GM12878 (cell line): ENCODE measurements around the gene PRRT4. TPM values are rescaled to one million over a fixed set of nuclear protein-coding genes. Genes with fewer than 3 reads are reported as not detected.
A peak's percentile ranks its signal among the peaks of the same experiment; 100 is the strongest.

Source experiments
- polyA plus RNA-seq, 11 experiments: library from polyadenylated mRNA; depleted of rRNA in 4 of 11; unstranded in 6 of 11; stranded (reverse) in 5 of 11; fragments of >200 nt; fragmentation: Nextera tagmentation in 4 of 11; fragmentation: Illumina TruSeq in 1 of 11; extraction: Ambion mirVana in 4 of 11; extraction: Trizol in 1 of 11; gene quantifications; 1 replicate in 1 of 11; 2 replicates in 10 of 11; pipeline versions ENCODE4 v1.2.1 to v1.2.3, GENCODE V29; 2011 to 2016; ENCODE audit warnings: inconsistent platforms in 2 of 11, missing spikeins in 2 of 11, low read depth in 1 of 11
- total RNA-seq, 4 experiments: library from RNA; depleted of rRNA in 3 of 4; stranded (reverse); fragments of >200 nt in 3 of 4; fragmentation: Illumina TruSeq in 1 of 4; extraction: Trizol in 1 of 4; gene quantifications; 2 replicates each; pipeline versions ENCODE4 v1.2.1 to v1.2.3, GENCODE V29; 2013 to 2021
- TF ChIP-seq, protein P1 (sequence below): IDR thresholded peaks from 2 replicates; pipeline ENCODE4 v1.6.1; 2012; ENCODE audit warnings: improper control_type of control experiment, low read depth, low read length; ENCODE audit not compliant: insufficient replicate concordance
- TF ChIP-seq, protein P2 (sequence below), 3 experiments: IDR thresholded peaks in 2 of 3; conservative IDR thresholded peaks in 1 of 3; 2 replicates each; pipeline ENCODE4 v1.5.1; 2011; ENCODE audit warnings: low read depth in 3 of 3, low read length in 3 of 3, mild to moderate bottlenecking in 3 of 3, control low read depth in 2 of 3, moderate library complexity in 2 of 3, inconsistent platforms in 1 of 3, mixed read lengths in 1 of 3; ENCODE audit not compliant: control insufficient read depth in 2 of 3, insufficient read depth in 1 of 3; ENCODE audit errors: extremely low read depth in 1 of 3

Gene PRRT4
- total and polyA plus RNA-seq, 10 of the 15 experiments (the other 5 are each of a cell fraction or from before 2014, with no cell fraction given) = not detected

DNA sequence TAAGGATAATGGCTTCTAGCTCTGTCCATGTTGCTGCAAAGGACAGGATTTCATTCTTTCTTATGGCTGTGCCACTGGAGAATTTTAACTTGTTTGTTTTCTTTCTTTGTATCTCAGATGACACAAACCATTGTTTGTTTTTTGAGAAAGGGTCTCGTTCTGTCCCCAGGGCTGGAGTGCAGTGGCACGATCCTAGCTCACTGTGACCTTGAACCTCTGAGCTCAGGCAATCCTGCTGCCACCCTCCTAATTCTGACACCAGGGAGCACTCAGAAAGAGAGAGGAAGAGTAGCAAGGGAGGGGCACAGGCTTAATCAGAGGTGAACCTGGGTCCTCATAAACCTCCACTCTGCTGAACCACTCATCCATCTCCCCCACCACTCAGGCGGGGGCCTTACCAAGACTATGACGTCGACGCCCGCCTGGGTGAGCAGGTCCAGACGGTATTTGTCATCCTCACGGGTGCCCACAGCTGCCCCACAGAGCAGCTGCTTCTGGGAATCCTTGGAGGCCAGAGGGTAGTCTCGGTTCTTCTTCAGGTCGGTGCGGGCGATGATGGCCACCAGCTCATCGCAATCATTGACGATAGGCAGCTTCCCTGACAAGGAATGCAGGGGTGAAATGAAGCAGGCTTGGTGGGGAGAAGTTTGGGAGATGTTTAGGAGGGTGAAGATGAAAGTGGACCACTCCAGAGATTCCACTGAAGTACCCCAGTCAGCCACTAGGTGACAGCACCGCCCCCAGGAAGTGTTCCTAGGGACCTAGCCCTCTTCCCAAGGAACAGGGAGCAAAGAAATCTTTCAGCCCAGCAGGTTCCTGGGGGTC, 36.7 kb upstream of the PRRT4 start (continued):
- TF ChIP-seq, protein P1, sequence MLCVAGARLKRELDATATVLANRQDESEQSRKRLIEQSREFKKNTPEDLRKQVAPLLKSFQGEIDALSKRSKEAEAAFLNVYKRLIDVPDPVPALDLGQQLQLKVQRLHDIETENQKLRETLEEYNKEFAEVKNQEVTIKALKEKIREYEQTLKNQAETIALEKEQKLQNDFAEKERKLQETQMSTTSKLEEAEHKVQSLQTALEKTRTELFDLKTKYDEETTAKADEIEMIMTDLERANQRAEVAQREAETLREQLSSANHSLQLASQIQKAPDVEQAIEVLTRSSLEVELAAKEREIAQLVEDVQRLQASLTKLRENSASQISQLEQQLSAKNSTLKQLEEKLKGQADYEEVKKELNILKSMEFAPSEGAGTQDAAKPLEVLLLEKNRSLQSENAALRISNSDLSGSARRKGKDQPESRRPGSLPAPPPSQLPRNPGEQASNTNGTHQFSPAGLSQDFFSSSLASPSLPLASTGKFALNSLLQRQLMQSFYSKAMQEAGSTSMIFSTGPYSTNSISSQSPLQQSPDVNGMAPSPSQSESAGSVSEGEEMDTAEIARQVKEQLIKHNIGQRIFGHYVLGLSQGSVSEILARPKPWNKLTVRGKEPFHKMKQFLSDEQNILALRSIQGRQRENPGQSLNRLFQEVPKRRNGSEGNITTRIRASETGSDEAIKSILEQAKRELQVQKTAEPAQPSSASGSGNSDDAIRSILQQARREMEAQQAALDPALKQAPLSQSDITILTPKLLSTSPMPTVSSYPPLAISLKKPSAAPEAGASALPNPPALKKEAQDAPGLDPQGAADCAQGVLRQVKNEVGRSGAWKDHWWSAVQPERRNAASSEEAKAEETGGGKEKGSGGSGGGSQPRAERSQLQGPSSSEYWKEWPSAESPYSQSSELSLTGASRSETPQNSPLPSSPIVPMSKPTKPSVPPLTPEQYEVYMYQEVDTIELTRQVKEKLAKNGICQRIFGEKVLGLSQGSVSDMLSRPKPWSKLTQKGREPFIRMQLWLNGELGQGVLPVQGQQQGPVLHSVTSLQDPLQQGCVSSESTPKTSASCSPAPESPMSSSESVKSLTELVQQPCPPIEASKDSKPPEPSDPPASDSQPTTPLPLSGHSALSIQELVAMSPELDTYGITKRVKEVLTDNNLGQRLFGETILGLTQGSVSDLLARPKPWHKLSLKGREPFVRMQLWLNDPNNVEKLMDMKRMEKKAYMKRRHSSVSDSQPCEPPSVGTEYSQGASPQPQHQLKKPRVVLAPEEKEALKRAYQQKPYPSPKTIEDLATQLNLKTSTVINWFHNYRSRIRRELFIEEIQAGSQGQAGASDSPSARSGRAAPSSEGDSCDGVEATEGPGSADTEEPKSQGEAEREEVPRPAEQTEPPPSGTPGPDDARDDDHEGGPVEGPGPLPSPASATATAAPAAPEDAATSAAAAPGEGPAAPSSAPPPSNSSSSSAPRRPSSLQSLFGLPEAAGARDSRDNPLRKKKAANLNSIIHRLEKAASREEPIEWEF = no peak
- TF ChIP-seq, protein P2, sequence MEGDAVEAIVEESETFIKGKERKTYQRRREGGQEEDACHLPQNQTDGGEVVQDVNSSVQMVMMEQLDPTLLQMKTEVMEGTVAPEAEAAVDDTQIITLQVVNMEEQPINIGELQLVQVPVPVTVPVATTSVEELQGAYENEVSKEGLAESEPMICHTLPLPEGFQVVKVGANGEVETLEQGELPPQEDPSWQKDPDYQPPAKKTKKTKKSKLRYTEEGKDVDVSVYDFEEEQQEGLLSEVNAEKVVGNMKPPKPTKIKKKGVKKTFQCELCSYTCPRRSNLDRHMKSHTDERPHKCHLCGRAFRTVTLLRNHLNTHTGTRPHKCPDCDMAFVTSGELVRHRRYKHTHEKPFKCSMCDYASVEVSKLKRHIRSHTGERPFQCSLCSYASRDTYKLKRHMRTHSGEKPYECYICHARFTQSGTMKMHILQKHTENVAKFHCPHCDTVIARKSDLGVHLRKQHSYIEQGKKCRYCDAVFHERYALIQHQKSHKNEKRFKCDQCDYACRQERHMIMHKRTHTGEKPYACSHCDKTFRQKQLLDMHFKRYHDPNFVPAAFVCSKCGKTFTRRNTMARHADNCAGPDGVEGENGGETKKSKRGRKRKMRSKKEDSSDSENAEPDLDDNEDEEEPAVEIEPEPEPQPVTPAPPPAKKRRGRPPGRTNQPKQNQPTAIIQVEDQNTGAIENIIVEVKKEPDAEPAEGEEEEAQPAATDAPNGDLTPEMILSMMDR (IDR thresholded peaks at IDR 0.05 in 2 of 3, conservative IDR thresholded peaks at IDR 0.05 in 1 of 3; ENCODE audit: control insufficient read depth in 2 of 3, extremely low read depth in 1 of 3, insufficient read depth in 1 of 3, low read depth in 3 of 3, low read length in 3 of 3) = peak; percentile 90 to 99 (median 91)
